Measurements from ENCODE around the gene KCNK16. TPM values are rescaled to one million over a fixed set of nuclear protein-coding genes. Genes with fewer than 3 reads are reported as not detected.

KCNK16 gene
- total RNA-seq (not detected), polyA plus RNA-seq (not detected)
- long read RNA-seq, donor 1 = 0 reads
- long read RNA-seq, donor 2 = 0 reads
- long read RNA-seq, donor 3 = 0 reads

DNA sequence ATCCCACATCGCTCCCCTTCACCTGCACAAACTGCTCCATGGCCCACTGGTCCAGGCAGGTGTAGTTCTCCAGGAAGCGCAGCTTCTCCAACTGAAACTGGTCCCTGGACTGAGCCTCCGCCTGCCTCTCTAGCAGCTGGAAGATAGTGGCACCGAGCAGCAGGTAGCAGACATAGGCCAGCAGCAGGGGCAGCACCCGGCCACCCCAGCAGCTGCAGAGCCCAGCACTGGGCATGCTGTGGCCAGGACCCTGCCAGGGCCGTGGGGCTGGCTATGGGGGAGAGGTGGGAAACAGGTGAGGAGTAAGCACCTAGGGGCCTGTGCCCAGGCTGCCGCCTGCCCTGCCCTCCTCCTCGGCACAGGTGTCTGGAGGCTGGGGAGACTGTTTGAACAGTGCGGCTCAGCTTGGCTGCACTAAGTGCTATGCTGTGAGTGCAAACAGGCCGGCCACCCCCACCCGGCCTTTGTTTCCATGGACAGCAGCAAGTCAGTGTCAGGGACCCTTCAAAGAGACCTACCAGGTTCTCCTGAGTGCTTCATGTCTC lies at the start of gene KCNK16:
Gene KCNK16, minus strand, starts transcription at position 397 of the 545 bp plus-strand sequence. Its CDS starts 162 bp downstream, at position 235.
- DNase-seq (peak in 1 of 5 donors; percentile 57), ATAC-seq (peak in 1 of 4 donors; percentile 12)
- TF ChIP-seq POLR2A (IDR thresholded peaks at IDR 0.05) = no peak
- TF ChIP-seq, protein P1, sequence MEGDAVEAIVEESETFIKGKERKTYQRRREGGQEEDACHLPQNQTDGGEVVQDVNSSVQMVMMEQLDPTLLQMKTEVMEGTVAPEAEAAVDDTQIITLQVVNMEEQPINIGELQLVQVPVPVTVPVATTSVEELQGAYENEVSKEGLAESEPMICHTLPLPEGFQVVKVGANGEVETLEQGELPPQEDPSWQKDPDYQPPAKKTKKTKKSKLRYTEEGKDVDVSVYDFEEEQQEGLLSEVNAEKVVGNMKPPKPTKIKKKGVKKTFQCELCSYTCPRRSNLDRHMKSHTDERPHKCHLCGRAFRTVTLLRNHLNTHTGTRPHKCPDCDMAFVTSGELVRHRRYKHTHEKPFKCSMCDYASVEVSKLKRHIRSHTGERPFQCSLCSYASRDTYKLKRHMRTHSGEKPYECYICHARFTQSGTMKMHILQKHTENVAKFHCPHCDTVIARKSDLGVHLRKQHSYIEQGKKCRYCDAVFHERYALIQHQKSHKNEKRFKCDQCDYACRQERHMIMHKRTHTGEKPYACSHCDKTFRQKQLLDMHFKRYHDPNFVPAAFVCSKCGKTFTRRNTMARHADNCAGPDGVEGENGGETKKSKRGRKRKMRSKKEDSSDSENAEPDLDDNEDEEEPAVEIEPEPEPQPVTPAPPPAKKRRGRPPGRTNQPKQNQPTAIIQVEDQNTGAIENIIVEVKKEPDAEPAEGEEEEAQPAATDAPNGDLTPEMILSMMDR (IDR thresholded peaks at IDR 0.05) = no peak
- Histone ChIP-seq H3K27me3 (peaks cover 0 to 11% (median 0%) of the 10 kb centered on the region in 9 donors), H3K27ac (no peak within 1 kb of the TSS), H3K4me3 (no peak within 1 kb of the TSS), H3K36me3 (no peaks in the 10 kb centered on the region), H3K4me1 (peaks cover 0 to 9% (median 0%) of the 10 kb centered on the region in 12 donors), H3K9me3 (no peaks in the 10 kb centered on the region)
- intact Hi-C loops (cut with DNase I) = no loop called here
- 79 to 89% (median 82%) methylated on average over 5 to 11 of the region's 11 CpGs for WGBS, 4 donors

DNA sequence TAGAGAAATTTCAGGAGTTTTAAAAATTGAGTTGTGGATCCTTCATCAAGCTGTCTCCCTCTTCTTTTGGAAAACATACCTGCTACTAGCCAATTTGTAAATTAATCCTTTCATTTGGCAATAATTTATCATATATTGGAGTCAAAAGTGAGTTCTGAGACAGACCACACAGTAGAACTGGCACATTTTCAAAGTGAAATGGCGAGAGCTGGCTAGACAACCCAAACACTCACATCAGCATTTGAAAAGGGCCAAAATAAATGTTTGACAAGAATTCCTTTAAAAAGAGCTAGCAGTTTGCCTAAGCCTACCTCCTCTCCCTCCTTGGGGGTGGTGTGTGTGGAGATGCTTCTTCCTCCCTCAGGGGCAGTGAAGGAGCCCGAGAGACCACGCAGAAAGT lies 47.9 kb upstream of the KCNK16 start:
- H3K27me3 ChIP-seq = peaks cover 0 to 3% (median 0%) of the 10 kb centered on the region in 9 donors
- no peaks in the 10 kb centered on the region for H3K4me1 ChIP-seq
- intact Hi-C loops (cut with DNase I) = loop anchor here in 3 of 10 donors (10.0 kb wide), 4 partner anchors 184 to 1654 kb away; partner anchors contain the start of gene DAAM2 (in 1 of the 3)
- TF ChIP-seq, protein P1 (IDR thresholded peaks at IDR 0.05) = no peak
- TF ChIP-seq POLR2A (IDR thresholded peaks at IDR 0.05) = no peak
- H3K27ac ChIP-seq = no peak overlapping the region
- ATAC-seq (no peak), DNase-seq (no peak)
- H3K36me3 ChIP-seq = no peaks in the 10 kb centered on the region
- H3K4me3 ChIP-seq = no peak overlapping the region
- peaks cover 0 to 6% (median 0%) of the 10 kb centered on the region in 12 donors for H3K9me3 ChIP-seq
- WGBS, 4 donors = 82 to 91% (median 86%) methylated on average over 3 of the region's 3 CpGs

DNA sequence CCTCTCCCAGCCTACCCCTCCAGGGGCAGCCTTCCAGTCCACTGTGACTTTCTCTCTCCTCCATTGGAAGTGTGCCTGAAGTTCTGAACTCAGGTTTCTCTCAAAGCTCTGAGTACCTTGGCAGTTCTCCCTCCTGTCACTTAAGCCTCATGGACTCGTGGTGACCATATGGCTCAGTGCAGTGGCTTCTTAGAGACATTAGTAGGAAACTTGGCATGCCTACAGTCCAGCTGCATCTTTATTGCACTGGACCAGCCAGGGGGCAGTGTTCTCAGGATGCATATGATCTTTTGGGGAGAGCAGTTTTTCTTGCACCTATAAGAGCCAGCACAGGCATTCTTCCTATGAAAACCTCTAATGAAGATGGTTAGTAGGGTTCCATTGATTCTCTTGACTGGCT lies 47.5 kb upstream of the KCNK16 start:
- no peaks in the 10 kb centered on the region for H3K4me1 ChIP-seq
- H3K36me3 ChIP-seq = no peaks in the 10 kb centered on the region
- peaks cover 0 to 6% (median 0%) of the 10 kb centered on the region in 12 donors for H3K9me3 ChIP-seq
- 38 to 56% (median 48%) methylated on average over 1 of the region's 1 CpG for WGBS, 4 donors
- intact Hi-C loops (cut with DNase I) = loop anchor here in 8 of 10 donors (5.0 to 10.0 kb wide), 8 partner anchors 185 to 1665 kb away; partner anchors contain the start of genes DAAM2 (in 1 of the 8), KIF6 (in 1 of the 8) and UNC5CL (in 1 of the 8)
- H3K27ac ChIP-seq = no peak overlapping the region
- no peak overlapping the region for H3K4me3 ChIP-seq
- no peak for TF ChIP-seq POLR2A (IDR thresholded peaks at IDR 0.05)
- TF ChIP-seq, protein P1 (IDR thresholded peaks at IDR 0.05) = peak in 5 of 12 donors; percentile 5 to 30 (median 21)
- H3K27me3 ChIP-seq = peaks cover 0 to 3% (median 0%) of the 10 kb centered on the region in 9 donors
- ATAC-seq (no peak), DNase-seq (no peak)

DNA sequence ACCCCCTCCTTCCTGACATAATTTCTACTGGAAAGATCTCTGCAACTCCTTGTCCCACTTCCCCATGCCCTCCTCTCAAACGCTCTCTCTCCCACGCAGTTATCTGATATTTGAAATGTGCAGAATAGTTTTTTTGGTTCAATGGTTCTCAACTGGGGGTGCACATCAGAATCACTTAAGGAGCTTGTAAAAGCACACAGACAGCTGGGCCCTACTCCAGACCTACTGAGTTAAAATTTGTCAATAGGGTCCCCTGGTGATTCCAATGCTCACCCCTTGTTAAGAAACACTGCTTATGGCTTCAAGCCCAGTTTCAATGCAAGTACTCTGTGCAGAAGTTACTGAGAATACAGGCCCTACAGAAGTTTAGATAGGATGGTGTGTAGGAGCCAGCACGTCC lies 45.2 kb upstream of the KCNK16 start:
- Histone ChIP-seq H3K27me3 (peaks cover 0 to 11% (median 0%) of the 10 kb centered on the region in 9 donors), H3K4me1 (no peaks in the 10 kb centered on the region), H3K27ac (no peak overlapping the region), H3K4me3 (no peak overlapping the region), H3K9me3 (no peaks in the 10 kb centered on the region), H3K36me3 (no peaks in the 10 kb centered on the region)
- TF ChIP-seq, protein P1 (IDR thresholded peaks at IDR 0.05) = no peak
- no peak for TF ChIP-seq POLR2A (IDR thresholded peaks at IDR 0.05)
- intact Hi-C loops (cut with DNase I) = loop anchor here in 6 of 10 donors (5.0 to 10.0 kb wide), 4 partner anchors 357 to 1667 kb away; partner anchors contain the start of genes KIF6 (in 1 of the 6) and UNC5CL (in 1 of the 6)
- 70 to 93% (median 83%) methylated on average over 3 of the region's 3 CpGs for WGBS, 4 donors
- no peak for DNase-seq
- no peak for ATAC-seq

Measured in heart left ventricle (tissue), 16 donors.